Measurements from ENCODE around the gene GSTM4.
"Not testable (repeated sequence)": the region's sequence is repeated elsewhere in the genome, so short reads cannot be mapped to it uniquely, and the experiment has no call there.

GSTM4 gene

DNA sequence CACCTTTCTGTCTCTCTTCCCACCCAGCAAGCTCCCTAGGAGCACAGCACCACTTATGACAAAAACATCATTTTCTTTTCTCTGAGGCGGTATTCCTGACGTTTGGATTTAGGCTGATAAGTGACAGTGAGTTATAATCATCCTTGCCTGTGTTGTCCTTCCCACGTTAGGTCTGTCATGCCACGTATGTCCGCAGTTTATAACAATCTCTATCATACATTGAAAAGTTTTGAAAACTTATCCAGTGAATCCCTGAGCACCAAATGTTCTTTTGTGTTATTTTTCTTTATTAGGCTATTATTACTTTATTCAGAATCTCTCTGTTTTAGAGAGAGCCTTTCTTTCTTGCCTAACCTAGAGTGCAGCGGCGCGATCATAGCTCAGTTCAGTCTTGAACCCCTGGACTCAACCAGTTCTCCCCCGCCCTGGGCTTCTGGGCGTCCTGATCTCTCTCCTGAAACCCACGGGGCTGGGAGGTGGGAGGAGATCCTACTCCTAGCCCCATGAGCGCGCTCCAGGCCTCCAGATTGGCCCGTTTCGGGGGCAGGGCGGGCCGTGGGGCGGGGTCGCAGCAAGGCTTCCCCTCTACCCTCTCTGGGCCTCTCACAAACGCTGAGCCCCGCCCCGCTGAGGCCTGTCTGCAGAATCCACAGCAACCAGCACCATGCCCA lies 11.7 kb downstream of the GSTM4 start, which contains the start of gene GSTM2:
Gene GSTM2 (plus strand): TSS at position 606 of the 671 bp plus-strand sequence. CDS start 59 bp downstream, at position 665.
- DNase-seq (ENCODE audit: low read depth), result peak; percentile 71

GRCh38 chr1:109668123-109668775 lies 12.3 kb downstream of the GSTM4 start:
- no peak for DNase-seq (ENCODE audit: low read depth)

GRCh38 chr1:109669246-109669948 lies 13.5 kb downstream of the GSTM4 start:
- no peak for DNase-seq (ENCODE audit: low read depth)

DNA sequence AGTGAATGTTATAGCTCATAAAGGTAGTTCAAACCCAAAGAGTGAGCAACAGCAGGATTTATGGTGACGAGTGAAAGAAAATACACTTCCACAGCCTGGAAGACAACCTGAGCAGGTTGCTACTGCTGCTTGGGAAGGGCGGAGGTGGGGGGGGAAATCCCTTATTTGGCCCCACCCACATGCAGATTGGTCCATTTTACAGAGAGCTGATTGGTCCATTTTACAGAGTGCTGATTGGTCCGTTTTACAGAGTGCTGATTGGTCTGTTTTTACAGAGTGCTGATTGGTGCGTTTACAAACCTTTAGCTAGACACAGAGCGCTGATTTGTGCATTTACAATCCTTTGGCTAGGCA lies 14.0 kb downstream of the GSTM4 start:
- not testable (repeated sequence) for DNase-seq (ENCODE audit: low read depth)

GRCh38 chr1:109671067-109671466 lies 15.2 kb downstream of the GSTM4 start:
- no peak for DNase-seq (ENCODE audit: low read depth)

GRCh38 chr1:109673861-109674260 lies 18.0 kb downstream of the GSTM4 start:
- DNase-seq (ENCODE audit: low read depth), result not testable (repeated sequence)

GRCh38 chr1:109676683-109677381 lies 20.9 kb downstream of the GSTM4 start:
- DNase-seq (ENCODE audit: low read depth), result not testable (repeated sequence)

DNA sequence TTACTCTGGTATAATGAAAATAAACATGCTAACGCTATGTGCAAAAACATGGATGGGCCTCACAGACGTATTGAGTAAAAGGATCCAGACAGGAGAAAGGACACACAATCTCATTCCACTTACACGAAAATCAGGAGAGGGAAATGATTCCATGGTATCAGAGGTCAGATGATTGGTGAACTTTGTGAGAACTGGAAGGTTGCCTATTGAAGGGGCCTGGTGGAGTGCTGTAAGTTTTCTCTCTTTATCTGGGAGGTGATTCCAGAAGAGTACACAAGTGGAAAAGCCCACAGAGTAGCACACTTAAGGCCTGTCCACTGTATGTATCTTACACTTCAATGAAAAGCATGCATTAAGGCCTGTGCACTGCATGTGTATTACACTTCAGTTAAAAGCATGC lies 21.6 kb downstream of the GSTM4 start:
- no peak for DNase-seq (ENCODE audit: low read depth)

- not testable (repeated sequence) for DNase-seq (ENCODE audit: low read depth)
Observed at GRCh38 chr1:109678637-109679036, 22.7 kb downstream of the GSTM4 start.

DNA sequence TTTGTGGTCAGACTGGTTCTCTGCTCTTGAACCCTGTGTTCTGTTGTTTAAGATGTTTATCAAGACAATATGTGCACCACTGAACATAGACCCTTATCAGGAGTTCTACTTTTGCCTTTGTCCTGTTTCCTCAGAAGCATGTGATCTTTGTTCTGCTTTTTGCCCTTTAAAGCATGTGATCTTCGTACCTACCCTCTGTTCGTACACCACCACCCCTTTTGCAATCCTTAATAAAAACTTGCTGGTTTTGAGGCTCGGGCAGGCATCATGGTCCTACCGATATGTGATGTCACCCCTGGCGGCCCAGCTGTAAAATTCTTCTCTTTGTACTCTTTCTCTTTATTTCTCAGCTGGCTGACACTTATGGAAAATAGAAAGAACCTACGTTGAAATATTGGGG lies 28.9 kb downstream of the GSTM4 start:
- not testable (repeated sequence) for DNase-seq (ENCODE audit: low read depth)

- DNase-seq (ENCODE audit: low read depth), result not testable (repeated sequence)
Observed at GRCh38 chr1:109685399-109685798, 29.5 kb downstream of the GSTM4 start.

- DNase-seq (ENCODE audit: low read depth), result not testable (repeated sequence)
Observed at GRCh38 chr1:109685890-109686289, 30.0 kb downstream of the GSTM4 start.

DNA sequence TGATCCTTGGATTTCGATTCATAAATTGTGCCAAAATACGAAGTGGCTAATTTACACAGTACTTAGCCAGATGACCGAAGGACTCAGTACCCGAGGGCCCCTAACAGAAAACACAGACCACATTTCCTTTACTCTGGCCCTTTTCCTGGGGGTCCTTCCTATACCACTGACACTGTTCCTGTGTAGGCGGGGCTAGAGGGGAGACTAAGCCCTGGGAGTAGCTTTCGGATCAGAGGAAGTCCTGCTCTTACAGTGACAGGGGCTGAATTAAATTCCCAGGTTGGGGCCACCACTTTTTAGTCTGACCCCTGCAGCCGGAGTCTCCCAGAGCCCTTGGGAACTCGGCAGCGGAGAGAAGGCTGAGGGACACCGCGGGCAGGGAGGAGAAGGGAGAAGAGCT lies 31.2 kb downstream of the GSTM4 start:
- not testable (repeated sequence) for DNase-seq (ENCODE audit: low read depth)

GRCh38 chr1:109687641-109688499 lies 32.0 kb downstream of the GSTM4 start, which contains the start of gene GSTM1:
TSS of gene GSTM1 (plus strand) at chr1:109687817. CDS start at chr1:109687874, 57 bp downstream.
- no peak for DNase-seq (ENCODE audit: low read depth)

GRCh38 chr1:109689844-109690405 lies 34.0 kb downstream of the GSTM4 start:
- no peak for DNase-seq (ENCODE audit: low read depth)

GRCh38 chr1:109691759-109692158 lies 35.9 kb downstream of the GSTM4 start:
- DNase-seq (ENCODE audit: low read depth), result no peak

GRCh38 chr1:109694400-109694799 lies 38.5 kb downstream of the GSTM4 start:
- not testable (repeated sequence) for DNase-seq (ENCODE audit: low read depth)

GRCh38 chr1:109695138-109695537 lies 39.2 kb downstream of the GSTM4 start:
- not testable (repeated sequence) for DNase-seq (ENCODE audit: low read depth)

- DNase-seq (ENCODE audit: low read depth), result no peak
Observed at GRCh38 chr1:109697066-109697465, 41.2 kb downstream of the GSTM4 start.

DNA sequence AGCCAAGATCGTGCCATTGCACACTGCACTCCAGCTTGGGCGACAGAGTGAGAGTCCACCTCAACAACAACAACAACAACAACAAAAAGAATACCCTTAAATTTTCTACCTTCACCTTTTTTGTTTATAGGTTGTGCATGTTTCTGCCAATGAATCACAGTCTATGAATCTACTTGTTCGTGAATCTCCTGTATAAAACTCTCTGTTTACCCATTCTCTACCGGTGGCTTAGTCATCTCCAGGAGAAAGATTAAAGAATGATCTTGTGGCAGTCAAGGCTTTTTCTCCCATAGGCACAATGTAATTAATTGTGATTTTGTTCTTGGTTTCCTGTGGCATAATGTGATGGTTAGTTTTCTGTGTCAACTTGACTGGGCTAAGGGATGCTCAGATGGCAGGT lies 42.0 kb downstream of the GSTM4 start:
- DNase-seq (ENCODE audit: low read depth), result not testable (repeated sequence)

GRCh38 chr1:109702940-109703339 lies 47.0 kb downstream of the GSTM4 start:
- DNase-seq (ENCODE audit: low read depth), result not testable (repeated sequence)

All from T follicular helper cell (primary cell).